ENCODE measurements around the gene CLDN16.

CLDN16 gene

DNA sequence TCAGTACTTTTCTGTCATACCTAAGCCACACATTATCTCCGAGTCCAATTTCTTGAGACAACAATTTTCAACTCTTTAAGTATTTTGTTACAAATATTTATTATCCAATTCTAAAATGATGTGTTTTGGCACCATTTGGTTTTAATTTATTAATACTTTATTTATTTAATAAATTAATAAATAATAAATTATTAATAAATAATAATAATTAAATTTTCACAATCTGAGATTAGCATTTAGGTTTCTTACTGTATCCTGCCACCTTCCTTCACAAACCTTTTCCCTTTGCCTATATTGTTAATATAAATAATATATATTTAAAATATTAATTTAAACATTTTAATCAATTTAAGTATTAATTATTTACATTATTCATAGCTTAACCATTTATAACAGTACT is 37.9 kb downstream of the CLDN16 start:
- H3K4me3 ChIP-seq (ENCODE audit: low read depth in 1 of 2, low read length in 1 of 2) = no peak overlapping the region
- no peak for TF ChIP-seq CTCF (IDR thresholded peaks at IDR 0.05)
- H3K9me3 ChIP-seq = no peaks in the 10 kb centered on the region
- no peak overlapping the region for H3K27ac ChIP-seq
- no peaks in the 10 kb centered on the region for H3K36me3 ChIP-seq
- H3K27me3 ChIP-seq = peaks cover 7% of the 10 kb centered on the region
- H3K4me1 ChIP-seq (ENCODE audit: control insufficient read depth in 1 of 2, insufficient read depth in 1 of 2, low read depth in 1 of 2, low read length in 1 of 2) = no peaks in the 10 kb centered on the region

DNA sequence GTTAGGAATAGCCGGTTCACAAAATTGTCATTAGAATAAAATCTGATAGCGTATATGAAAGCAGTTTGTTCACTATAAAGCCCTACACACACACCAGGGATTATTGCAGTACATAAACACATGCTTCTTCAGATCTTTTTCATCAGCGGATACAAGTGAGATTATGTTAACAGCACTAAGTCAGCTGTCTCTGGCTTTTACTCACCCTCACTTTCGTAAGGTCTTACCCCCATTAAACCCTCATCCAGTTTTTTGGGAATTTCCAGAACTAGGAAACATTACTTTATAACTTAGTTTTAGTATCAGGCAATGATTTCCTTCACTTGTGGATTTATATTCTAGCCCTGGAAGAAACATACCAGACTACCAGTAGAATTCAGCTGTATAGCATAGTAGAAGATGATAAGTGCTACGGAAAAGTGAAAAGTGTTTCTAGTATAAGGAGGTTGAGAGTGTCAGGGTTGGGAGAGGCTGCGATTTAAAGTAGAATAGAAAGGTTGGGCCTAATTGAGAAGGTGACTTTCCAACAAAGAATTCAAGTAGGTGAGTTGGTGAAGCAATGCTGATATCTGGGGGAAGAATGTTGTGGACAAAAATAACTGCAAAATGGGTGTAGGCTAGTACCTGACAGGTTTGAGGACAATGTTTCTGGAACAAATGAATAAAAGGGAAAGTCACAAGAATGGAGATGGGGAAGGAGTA is 39.0 kb downstream of the CLDN16 start:
- no peak overlapping the region for H3K4me3 ChIP-seq (ENCODE audit: low read depth in 1 of 2, low read length in 1 of 2)
- no peaks in the 10 kb centered on the region for H3K36me3 ChIP-seq
- no peak overlapping the region for H3K27ac ChIP-seq
- H3K9me3 ChIP-seq = no peaks in the 10 kb centered on the region
- TF ChIP-seq CTCF (IDR thresholded peaks at IDR 0.05) = no peak
- peaks cover 7% of the 10 kb centered on the region for H3K27me3 ChIP-seq
- no peaks in the 10 kb centered on the region for H3K4me1 ChIP-seq (ENCODE audit: control insufficient read depth in 1 of 2, insufficient read depth in 1 of 2, low read depth in 1 of 2, low read length in 1 of 2)

DNA sequence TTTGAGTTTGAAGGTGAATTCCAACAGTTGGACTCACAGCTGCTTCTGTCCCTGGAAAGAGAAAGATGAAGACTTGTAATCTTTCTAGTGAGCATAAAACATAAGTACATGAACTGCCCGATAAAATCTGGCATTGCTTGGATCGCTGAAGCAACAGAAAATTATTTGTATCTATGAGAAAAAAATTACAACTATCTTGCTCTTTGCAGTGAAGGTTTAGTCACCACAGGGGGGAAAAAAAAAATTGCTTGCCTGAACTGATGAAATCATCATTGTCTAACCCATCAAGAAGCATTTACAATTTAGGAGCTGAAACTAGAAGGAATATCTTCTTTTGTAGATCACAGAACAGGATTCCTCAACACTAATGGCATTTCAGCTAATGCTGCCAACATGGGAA is 41.7 kb downstream of the CLDN16 start:
- Histone ChIP-seq H3K9me3 (no peaks in the 10 kb centered on the region), H3K4me3 (ENCODE audit: low read depth in 1 of 2, low read length in 1 of 2) (no peak overlapping the region)
- no peak for TF ChIP-seq CTCF (IDR thresholded peaks at IDR 0.05)

GRCh38 chr3:190430906-190431305 is 42.9 kb downstream of the CLDN16 start:
- TF ChIP-seq CTCF (IDR thresholded peaks at IDR 0.05) = no peak

More for the DNA sequence above, 41.7 kb downstream of the CLDN16 start:
- Histone ChIP-seq H3K4me1 (ENCODE audit: control insufficient read depth in 1 of 2, insufficient read depth in 1 of 2, low read depth in 1 of 2, low read length in 1 of 2) (no peaks in the 10 kb centered on the region), H3K27ac (no peak overlapping the region), H3K36me3 (no peaks in the 10 kb centered on the region), H3K27me3 (peaks cover 7% of the 10 kb centered on the region)

GRCh38 chr3:190432216-190432615 is 44.3 kb downstream of the CLDN16 start:
- Histone ChIP-seq H3K4me1 (ENCODE audit: control insufficient read depth in 1 of 2, insufficient read depth in 1 of 2, low read depth in 1 of 2, low read length in 1 of 2) (no peaks in the 10 kb centered on the region), H3K36me3 (no peaks in the 10 kb centered on the region), H3K4me3 (ENCODE audit: low read depth in 1 of 2, low read length in 1 of 2) (no peak overlapping the region), H3K9me3 (no peaks in the 10 kb centered on the region), H3K27ac (no peak overlapping the region), H3K27me3 (no peaks in the 10 kb centered on the region)
- TF ChIP-seq CTCF (IDR thresholded peaks at IDR 0.05) = no peak

More at GRCh38 chr3:190430906-190431305, 42.9 kb downstream of the CLDN16 start:
- Histone ChIP-seq H3K4me3 (ENCODE audit: low read depth in 1 of 2, low read length in 1 of 2) (no peak overlapping the region), H3K4me1 (ENCODE audit: control insufficient read depth in 1 of 2, insufficient read depth in 1 of 2, low read depth in 1 of 2, low read length in 1 of 2) (no peaks in the 10 kb centered on the region), H3K36me3 (no peaks in the 10 kb centered on the region), H3K9me3 (no peaks in the 10 kb centered on the region), H3K27me3 (peaks cover 7% of the 10 kb centered on the region), H3K27ac (no peak overlapping the region)

All from neutrophil (primary cell).